HFFc6 (cell line): ENCODE data around the gene UPF1. TPM values are rescaled to one million over a fixed set of nuclear protein-coding genes. Genes with fewer than 3 reads are reported as not detected.

Experiments
- DNase-seq: peaks from one replicate; pipeline ENCODE4 v3.0.0-alpha.2; 2018
- H3K27ac Mint-ChIP-seq: 2 replicates; pipeline ENCODE4 v1.8.0; 2020; ENCODE audit warnings: mild to moderate bottlenecking, mixed read lengths
- H3K27me3 Mint-ChIP-seq: 2 replicates; pipeline ENCODE4 v1.8.0; 2021; ENCODE audit warnings: mild to moderate bottlenecking, moderate library complexity, mixed read lengths; ENCODE audit not compliant: insufficient read depth
- H3K36me3 Mint-ChIP-seq: 2 replicates; pipeline ENCODE4 v1.8.0; 2021; ENCODE audit warnings: low read depth, mixed read lengths
- H3K4me1 Mint-ChIP-seq: 2 replicates; pipeline ENCODE4 v1.8.0; 2020; ENCODE audit warnings: low read depth, mixed read lengths
- H3K4me3 Mint-ChIP-seq: 2 replicates; pipeline ENCODE4 v1.8.0; 2020; ENCODE audit warnings: mild to moderate bottlenecking, moderate library complexity, mixed read lengths
- H3K9me3 Mint-ChIP-seq: 2 replicates; pipeline ENCODE4 v1.8.0; 2020; ENCODE audit warnings: mild to moderate bottlenecking, mixed read lengths
- total RNA-seq, 6 experiments: library from RNA; stranded (reverse); fragmentation: NEBNext Ultra II Directional; extraction: Animal tissue kit (Norgen Biotek cat#: 25700); gene quantifications; 2 replicates in 1 of 6; 3 replicates in 5 of 6; pipeline ENCODE4 v1.2.3, GENCODE V29; 2021
- TF ChIP-seq, protein P1 (sequence below): fragments of 200-600 bp; sonication (generic); IDR thresholded peaks from 2 replicates; pipeline ENCODE4 v1.5.0; 2021; ENCODE audit warnings: antibody characterized with exemption, mild to moderate bottlenecking

Gene UPF1
- total RNA-seq, 6 experiments from 2014 or later = 46.3 to 54.7 (median 51.4) TPM

DNA sequence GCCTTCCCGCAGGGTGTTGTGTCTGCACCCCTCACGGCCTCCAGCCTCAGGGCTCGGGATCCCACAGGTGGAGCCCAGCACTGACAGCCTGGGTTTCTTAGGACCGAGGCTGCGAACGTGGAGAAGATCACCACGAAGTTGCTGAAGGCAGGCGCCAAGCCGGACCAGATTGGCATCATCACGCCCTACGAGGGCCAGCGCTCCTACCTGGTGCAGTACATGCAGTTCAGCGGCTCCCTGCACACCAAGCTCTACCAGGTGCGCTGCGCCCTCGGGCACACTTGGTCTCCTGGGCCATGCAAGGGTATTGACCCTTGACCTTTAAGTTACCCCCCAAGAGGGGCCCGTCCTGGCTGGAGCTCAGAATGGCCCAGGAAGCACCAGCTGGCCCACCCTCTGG, 29.0 kb downstream of the UPF1 start:
- H3K27ac Mint-ChIP-seq = no peak overlapping the region; the same call in 1 of the 2 replicates
- no peak for DNase-seq
- peaks cover 2% of the 10 kb centered on the region; the same call in 1 of the 2 replicates for H3K27me3 Mint-ChIP-seq
- TF ChIP-seq, protein P1, sequence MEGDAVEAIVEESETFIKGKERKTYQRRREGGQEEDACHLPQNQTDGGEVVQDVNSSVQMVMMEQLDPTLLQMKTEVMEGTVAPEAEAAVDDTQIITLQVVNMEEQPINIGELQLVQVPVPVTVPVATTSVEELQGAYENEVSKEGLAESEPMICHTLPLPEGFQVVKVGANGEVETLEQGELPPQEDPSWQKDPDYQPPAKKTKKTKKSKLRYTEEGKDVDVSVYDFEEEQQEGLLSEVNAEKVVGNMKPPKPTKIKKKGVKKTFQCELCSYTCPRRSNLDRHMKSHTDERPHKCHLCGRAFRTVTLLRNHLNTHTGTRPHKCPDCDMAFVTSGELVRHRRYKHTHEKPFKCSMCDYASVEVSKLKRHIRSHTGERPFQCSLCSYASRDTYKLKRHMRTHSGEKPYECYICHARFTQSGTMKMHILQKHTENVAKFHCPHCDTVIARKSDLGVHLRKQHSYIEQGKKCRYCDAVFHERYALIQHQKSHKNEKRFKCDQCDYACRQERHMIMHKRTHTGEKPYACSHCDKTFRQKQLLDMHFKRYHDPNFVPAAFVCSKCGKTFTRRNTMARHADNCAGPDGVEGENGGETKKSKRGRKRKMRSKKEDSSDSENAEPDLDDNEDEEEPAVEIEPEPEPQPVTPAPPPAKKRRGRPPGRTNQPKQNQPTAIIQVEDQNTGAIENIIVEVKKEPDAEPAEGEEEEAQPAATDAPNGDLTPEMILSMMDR = no peak
- peaks cover 15% of the 10 kb centered on the region; the same call in 1 of the 2 replicates for H3K36me3 Mint-ChIP-seq
- no peaks in the 10 kb centered on the region for H3K9me3 Mint-ChIP-seq
- no peaks in the 10 kb centered on the region for H3K4me1 Mint-ChIP-seq
- H3K4me3 Mint-ChIP-seq = no peak overlapping the region

DNA sequence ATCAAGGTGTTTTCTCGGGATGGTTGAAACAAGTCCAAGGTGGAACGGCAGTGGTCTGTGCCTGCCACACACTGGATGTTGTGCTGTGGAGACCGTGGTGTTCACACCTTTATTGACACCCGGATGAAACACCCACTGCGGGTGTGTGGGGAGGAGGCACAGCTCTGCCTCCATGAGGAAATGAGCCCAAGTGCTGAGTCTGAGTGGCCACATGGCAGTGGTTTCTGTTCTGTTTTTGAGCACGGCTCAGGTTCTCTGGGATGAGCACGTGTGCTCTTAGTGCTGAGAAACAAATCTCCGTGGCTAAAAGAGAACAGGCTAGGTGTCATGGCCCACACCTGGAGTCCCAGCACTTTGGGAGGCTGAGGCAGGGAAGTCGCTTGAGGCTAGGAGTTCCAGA, 29.5 kb downstream of the UPF1 start:
- TF ChIP-seq, protein P1 = no peak
- no peaks in the 10 kb centered on the region for H3K9me3 Mint-ChIP-seq
- H3K4me1 Mint-ChIP-seq = no peaks in the 10 kb centered on the region
- H3K4me3 Mint-ChIP-seq = no peak overlapping the region
- no peak overlapping the region for H3K27ac Mint-ChIP-seq
- peaks cover 13% of the 10 kb centered on the region; the same call in 1 of the 2 replicates for H3K36me3 Mint-ChIP-seq
- H3K27me3 Mint-ChIP-seq = peaks cover 2% of the 10 kb centered on the region
- DNase-seq = no peak

DNA sequence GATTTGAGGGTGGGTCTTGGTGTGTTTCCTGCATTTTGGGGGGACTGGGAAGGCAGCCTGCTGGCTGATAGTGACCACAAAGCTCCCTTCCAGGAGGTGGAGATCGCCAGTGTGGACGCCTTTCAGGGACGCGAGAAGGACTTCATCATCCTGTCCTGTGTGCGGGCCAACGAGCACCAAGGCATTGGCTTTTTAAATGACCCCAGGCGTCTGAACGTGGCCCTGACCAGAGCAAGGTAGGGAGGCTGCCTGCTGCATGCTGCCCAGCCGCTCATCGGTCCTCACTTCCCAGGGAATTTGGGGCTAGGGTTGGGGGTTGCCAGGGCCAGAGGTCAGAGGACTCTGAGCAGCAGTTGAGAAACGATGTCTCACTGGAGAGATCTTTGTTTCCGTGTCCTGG, 30.2 kb downstream of the UPF1 start:
- H3K36me3 Mint-ChIP-seq = peaks cover 8% of the 10 kb centered on the region; the same call in 1 of the 2 replicates
- no peaks in the 10 kb centered on the region for H3K4me1 Mint-ChIP-seq
- no peak overlapping the region for H3K27ac Mint-ChIP-seq
- no peaks in the 10 kb centered on the region for H3K9me3 Mint-ChIP-seq
- H3K4me3 Mint-ChIP-seq = no peak overlapping the region
- TF ChIP-seq, protein P1 = no peak
- H3K27me3 Mint-ChIP-seq = peaks cover 2% of the 10 kb centered on the region
- DNase-seq = no peak

DNA sequence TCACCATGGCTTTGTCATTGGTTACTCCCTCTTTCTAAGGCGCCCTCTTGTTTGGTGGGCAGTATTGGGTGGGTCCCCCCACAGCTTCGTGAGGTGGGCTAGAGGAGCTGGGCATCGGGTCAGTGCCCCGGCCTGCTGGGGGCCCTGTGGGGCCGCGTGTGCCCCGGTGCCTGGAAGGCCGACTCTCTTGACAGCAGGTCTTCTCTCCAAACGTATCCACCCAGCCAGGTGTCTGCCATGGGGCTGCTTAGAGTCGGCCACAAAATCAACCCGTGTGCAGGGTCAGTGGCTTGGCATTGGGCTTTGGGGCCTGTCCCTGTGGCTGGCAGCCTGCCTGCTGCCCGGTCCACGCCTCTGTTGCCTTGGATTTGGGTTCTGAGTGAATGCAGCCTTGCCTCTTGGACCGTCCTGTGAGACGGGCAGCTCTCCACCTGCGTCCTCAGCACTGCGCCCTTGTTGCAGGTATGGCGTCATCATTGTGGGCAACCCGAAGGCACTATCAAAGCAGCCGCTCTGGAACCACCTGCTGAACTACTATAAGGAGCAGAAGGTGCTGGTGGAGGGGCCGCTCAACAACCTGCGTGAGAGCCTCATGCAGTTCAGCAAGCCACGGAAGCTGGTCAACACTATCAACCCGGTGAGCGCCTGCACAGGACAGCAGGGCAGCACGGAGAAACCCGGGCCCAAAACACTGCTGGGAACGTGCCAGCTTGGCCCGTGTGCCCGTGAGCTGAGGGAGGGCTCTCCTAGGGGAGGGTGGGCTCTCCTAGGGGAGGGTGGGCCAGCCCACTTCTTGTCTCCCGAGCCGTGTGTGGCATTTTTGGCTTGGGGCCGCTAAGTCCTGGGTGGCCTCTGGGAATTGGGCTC, 31.4 kb downstream of the UPF1 start:
- H3K27ac Mint-ChIP-seq = no peak overlapping the region
- H3K4me1 Mint-ChIP-seq = no peaks in the 10 kb centered on the region
- H3K27me3 Mint-ChIP-seq = peaks cover 2% of the 10 kb centered on the region
- no peaks in the 10 kb centered on the region for H3K9me3 Mint-ChIP-seq
- H3K4me3 Mint-ChIP-seq = no peak overlapping the region
- TF ChIP-seq, protein P1 = no peak
- peaks cover 14% of the 10 kb centered on the region for H3K36me3 Mint-ChIP-seq
- DNase-seq = no peak

DNA sequence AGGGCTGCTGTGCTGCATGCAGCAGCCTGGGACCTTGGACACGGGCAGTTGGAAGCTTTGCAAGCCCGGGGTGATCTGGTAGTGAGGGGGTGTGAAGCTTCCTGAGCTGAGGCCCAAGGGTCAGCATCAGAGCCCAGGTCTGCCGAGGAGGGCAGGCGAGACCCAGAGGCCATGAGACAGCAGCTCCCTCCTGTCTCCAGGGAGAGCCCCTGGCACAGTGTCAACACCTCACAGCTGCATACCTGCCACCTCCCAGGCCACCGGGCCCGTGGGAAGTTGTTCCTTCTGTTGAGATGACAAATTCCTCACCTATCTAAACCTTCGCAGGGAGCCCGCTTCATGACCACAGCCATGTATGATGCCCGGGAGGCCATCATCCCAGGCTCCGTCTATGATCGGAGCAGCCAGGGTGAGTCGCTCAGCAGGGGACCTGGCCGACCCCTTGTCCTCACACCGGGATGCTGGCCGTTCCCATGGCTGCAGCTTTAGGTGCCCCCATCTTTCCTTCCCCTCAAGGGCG, 32.1 kb downstream of the UPF1 start:
- Mint-ChIP-seq H3K27ac (no peak overlapping the region), H3K27me3 (peaks cover 2% of the 10 kb centered on the region), H3K36me3 (peaks cover 14% of the 10 kb centered on the region), H3K9me3 (no peaks in the 10 kb centered on the region), H3K4me3 (no peak overlapping the region), H3K4me1 (no peaks in the 10 kb centered on the region)
- DNase-seq = no peak
- TF ChIP-seq, protein P1 = no peak
